Suprapubic skin (tissue), 4 donors: ENCODE data around the gene RYR3. TPM values are rescaled to one million over a fixed set of nuclear protein-coding genes. Genes with fewer than 3 reads are reported as not detected.

Experiments used
- DNase-seq, 2 donors: peaks; one replicate each; pipeline ENCODE4 v3.0.0-alpha.2; 2019; ENCODE audit warnings: low spot score in 2 of 2
- H3K27ac ChIP-seq: fragments of 200-600 bp; sonication (generic); one replicate; pipeline ENCODE4 v1.5.1; 2019
- H3K27me3 ChIP-seq: fragments of 200-600 bp; sonication (generic); one replicate; pipeline ENCODE4 v1.5.1; 2019
- H3K36me3 ChIP-seq: fragments of 200-600 bp; sonication (generic); one replicate; pipeline ENCODE4 v1.5.1; 2019
- H3K4me1 ChIP-seq: fragments of 200-600 bp; sonication (generic); one replicate; pipeline ENCODE4 v1.5.1; 2019
- H3K4me3 ChIP-seq: fragments of 200-600 bp; sonication (generic); one replicate; pipeline ENCODE4 v1.5.1; 2019; ENCODE audit warnings: mild to moderate bottlenecking
- H3K9me3 ChIP-seq: fragments of 200-600 bp; sonication (generic); one replicate; pipeline ENCODE4 v1.5.1; 2019
- CTCF ChIP-seq, 2 donors: fragments of 200-600 bp in 1 of 2; fragments of 450-650 bp in 1 of 2; sonication (generic) in 1 of 2; IDR thresholded peaks; one replicate each; pipeline ENCODE4 v1.5.1; 2016 to 2019; ENCODE audit warnings: antibody characterized with exemption in 2 of 2, mild to moderate bottlenecking in 1 of 2, moderate library complexity in 1 of 2
- EP300 ChIP-seq: sonication (generic); formaldehyde crosslinking; IDR thresholded peaks from one replicate; pipeline ENCODE4 v1.6.1; 2017; ENCODE audit warnings: antibody characterized with exemption
- POLR2A ChIP-seq, 2 donors: fragments of 450-650 bp; IDR thresholded peaks; one replicate each; pipeline ENCODE4 v1.6.1; 2017; ENCODE audit warnings: antibody characterized with exemption in 2 of 2, mild to moderate bottlenecking in 2 of 2, moderate library complexity in 2 of 2
- POLR2AphosphoS5 ChIP-seq, 3 donors: sonication (generic); formaldehyde crosslinking; IDR thresholded peaks; one replicate each; pipeline ENCODE4 v1.6.1; 2017; ENCODE audit warnings: antibody characterized with exemption in 3 of 3
- WGBS: methylation state at CpG from one replicate; pipeline ENCODE4 v1.1.5; 2018; 5-methylcytosine and 5-hydroxymethylcytosine counted together
- total RNA-seq, 4 donors: library from RNA; depleted of rRNA; stranded (reverse); fragments of >200 nt; gene quantifications; one replicate each; pipeline ENCODE4 v1.1.0, GENCODE V29; 2016

The RYR3 gene
- total RNA-seq, 4 donors from 2014 or later = 0.38 to 2.0 (median 0.80) TPM

GRCh38 chr15:33369941-33370622, 59.3 kb downstream of the RYR3 start:
- WGBS = 53% methylated on average over 3 of the region's 3 CpGs
- no peak for TF ChIP-seq EP300
- TF ChIP-seq POLR2A (IDR thresholded peaks at IDR 0.05) = no peak
- no peak for TF ChIP-seq POLR2AphosphoS5 (IDR thresholded peaks at IDR 0.05)
- TF ChIP-seq CTCF (IDR thresholded peaks at IDR 0.05) = no peak
- Histone ChIP-seq H3K4me3 (no peak overlapping the region), H3K4me1 (no peaks in the 10 kb centered on the region), H3K9me3 (no peaks in the 10 kb centered on the region), H3K36me3 (no peaks in the 10 kb centered on the region), H3K27me3 (no peaks in the 10 kb centered on the region), H3K27ac (no peak overlapping the region)
- DNase-seq = no peak

GRCh38 chr15:33370623-33371020, 59.9 kb downstream of the RYR3 start:
- H3K27ac ChIP-seq = no peak overlapping the region
- 85% methylated on average over 3 of the region's 3 CpGs for WGBS
- no peaks in the 10 kb centered on the region for H3K9me3 ChIP-seq
- no peaks in the 10 kb centered on the region for H3K27me3 ChIP-seq
- no peaks in the 10 kb centered on the region for H3K4me1 ChIP-seq
- DNase-seq = no peak
- H3K36me3 ChIP-seq = no peaks in the 10 kb centered on the region
- no peak overlapping the region for H3K4me3 ChIP-seq
- TF ChIP-seq EP300 (no peak), POLR2A (IDR thresholded peaks at IDR 0.05) (no peak), POLR2AphosphoS5 (IDR thresholded peaks at IDR 0.05) (no peak), CTCF (IDR thresholded peaks at IDR 0.05) (no peak)

- DNase-seq = no peak
- H3K9me3 ChIP-seq = no peaks in the 10 kb centered on the region
- no peak for TF ChIP-seq CTCF (IDR thresholded peaks at IDR 0.05)
- no peak for TF ChIP-seq EP300
- no peak for TF ChIP-seq POLR2AphosphoS5 (IDR thresholded peaks at IDR 0.05)
- TF ChIP-seq POLR2A (IDR thresholded peaks at IDR 0.05) = no peak
- H3K36me3 ChIP-seq = no peaks in the 10 kb centered on the region
- 87% methylated on average over 3 of the region's 3 CpGs for whole genome bisulfite sequencing
- no peak overlapping the region for H3K4me3 ChIP-seq
- H3K4me1 ChIP-seq = no peaks in the 10 kb centered on the region
- H3K27me3 ChIP-seq = no peaks in the 10 kb centered on the region
- no peak overlapping the region for H3K27ac ChIP-seq
These were observed 60.4 kb downstream of the RYR3 start for GRCh38 chr15:33371159-33371558.

- TF ChIP-seq POLR2A (IDR thresholded peaks at IDR 0.05) (no peak), EP300 (no peak), CTCF (IDR thresholded peaks at IDR 0.05) (no peak), POLR2AphosphoS5 (IDR thresholded peaks at IDR 0.05) (no peak)
- no peaks in the 10 kb centered on the region for H3K4me1 ChIP-seq
These were observed 63.6 kb downstream of the RYR3 start for GRCh38 chr15:33374226-33374914.

GRCh38 chr15:33375236-33375635, 64.5 kb downstream of the RYR3 start:
- DNase-seq = no peak
- WGBS = 66% methylated on average over 5 of the region's 5 CpGs
- Histone ChIP-seq H3K4me3 (no peak overlapping the region), H3K4me1 (no peaks in the 10 kb centered on the region), H3K27me3 (no peaks in the 10 kb centered on the region), H3K9me3 (no peaks in the 10 kb centered on the region), H3K27ac (no peak overlapping the region), H3K36me3 (no peaks in the 10 kb centered on the region)
- TF ChIP-seq POLR2AphosphoS5 (IDR thresholded peaks at IDR 0.05) (no peak), EP300 (no peak), CTCF (IDR thresholded peaks at IDR 0.05) (no peak), POLR2A (IDR thresholded peaks at IDR 0.05) (no peak)

More at GRCh38 chr15:33374226-33374914, 63.6 kb downstream of the RYR3 start:
- DNase-seq = no peak
- Histone ChIP-seq H3K9me3 (no peaks in the 10 kb centered on the region), H3K27ac (no peak overlapping the region), H3K36me3 (no peaks in the 10 kb centered on the region), H3K27me3 (no peaks in the 10 kb centered on the region), H3K4me3 (no peak overlapping the region)
- 27% methylated on average over 5 of the region's 5 CpGs for WGBS
